NCI-H1436 treated with DMSO at 0.1 percent for 48 hours (cell line): ENCODE results near the gene TRIM44.

Experiments
- DNase-seq: peaks from one replicate; lab custom pipeline; 2025; lab: John Stamatoyannopoulos, UW

TRIM44 gene

GRCh38 chr11:35662649-35663407 lies at the start of gene TRIM44:
TSS of gene TRIM44 (plus strand) at chr11:35662775. CDS start at chr11:35663112, 337 bp downstream.
- peak; percentile 25 for DNase-seq

DNA sequence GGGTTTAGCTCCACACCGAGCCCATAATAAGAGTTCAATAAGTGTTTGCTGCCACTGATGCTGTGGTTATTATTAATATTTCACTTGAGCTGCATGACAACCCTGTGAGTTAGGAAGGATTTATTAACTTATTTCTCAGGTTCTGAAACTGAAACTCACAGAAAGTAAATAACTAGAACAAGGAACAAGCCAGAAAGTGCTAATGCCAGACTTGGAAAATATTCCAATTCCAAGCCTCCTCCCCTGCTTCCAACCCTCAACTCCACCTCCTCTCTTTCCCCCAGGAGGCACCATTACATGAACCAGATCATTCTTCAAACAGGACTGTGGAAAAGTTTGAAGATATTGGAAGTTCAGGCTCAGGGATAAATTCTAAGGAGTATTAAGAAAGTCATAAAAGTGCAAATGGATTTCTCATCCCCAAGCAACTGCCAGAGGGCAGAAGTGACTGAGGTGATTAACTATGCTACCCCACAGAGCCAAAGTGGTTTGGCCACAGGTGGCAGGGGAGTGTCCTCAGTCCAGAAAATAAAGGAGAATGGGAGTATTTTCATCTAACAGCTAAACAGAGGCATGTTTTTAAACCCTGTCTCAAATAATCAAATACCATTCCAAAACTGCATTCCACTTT lies 47.5 kb upstream of the TRIM44 start:
- no peak for DNase-seq

- no peak for DNase-seq
These were observed 46.4 kb upstream of the TRIM44 start for GRCh38 chr11:35615921-35616900.

DNA sequence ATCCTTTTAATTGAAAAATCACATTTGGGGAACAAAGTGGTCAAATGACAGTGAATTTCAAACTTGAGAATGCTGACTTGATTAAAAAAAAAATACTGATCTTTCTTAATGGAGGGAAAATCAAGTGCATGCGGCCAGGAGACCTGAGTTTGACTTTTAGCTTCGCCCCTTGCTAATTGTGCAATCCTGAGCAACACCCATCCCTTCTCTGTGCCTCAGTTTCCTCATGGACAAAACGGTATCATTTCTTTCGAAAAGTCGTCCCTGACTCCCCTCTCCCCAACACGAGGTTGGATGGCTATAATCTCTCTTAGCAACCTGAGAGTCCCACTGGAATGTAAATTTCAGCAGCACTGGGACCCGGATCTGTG lies 45.3 kb upstream of the TRIM44 start:
- no peak for DNase-seq

- no peak for DNase-seq
These were observed 44.7 kb upstream of the TRIM44 start, which contains the start of gene FJX1 for GRCh38 chr11:35617687-35618496. TSS of gene FJX1 (plus strand) at chr11:35618460. CDS start at chr11:35618637, 177 bp downstream.

DNA sequence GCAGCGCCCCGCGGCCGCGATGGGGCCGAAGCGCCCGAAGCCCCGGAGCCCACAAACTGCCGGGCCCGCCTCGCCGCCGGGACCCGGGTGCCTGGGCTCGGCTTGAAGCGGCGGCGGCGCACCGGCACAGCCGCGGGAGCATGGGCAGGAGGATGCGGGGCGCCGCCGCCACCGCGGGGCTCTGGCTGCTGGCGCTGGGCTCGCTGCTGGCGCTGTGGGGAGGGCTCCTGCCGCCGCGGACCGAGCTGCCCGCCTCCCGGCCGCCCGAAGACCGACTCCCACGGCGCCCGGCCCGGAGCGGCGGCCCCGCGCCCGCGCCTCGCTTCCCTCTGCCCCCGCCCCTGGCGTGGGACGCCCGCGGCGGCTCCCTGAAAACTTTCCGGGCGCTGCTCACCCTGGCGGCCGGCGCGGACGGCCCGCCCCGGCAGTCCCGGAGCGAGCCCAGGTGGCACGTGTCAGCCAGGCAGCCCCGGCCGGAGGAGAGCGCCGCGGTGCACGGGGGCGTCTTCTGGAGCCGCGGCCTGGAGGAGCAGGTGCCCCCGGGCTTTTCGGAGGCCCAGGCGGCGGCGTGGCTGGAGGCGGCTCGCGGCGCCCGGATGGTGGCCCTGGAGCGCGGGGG lies 44.0 kb upstream of the TRIM44 start:
- no peak for DNase-seq

GRCh38 chr11:35619116-35619854 lies 43.3 kb upstream of the TRIM44 start:
- DNase-seq = no peak

DNA sequence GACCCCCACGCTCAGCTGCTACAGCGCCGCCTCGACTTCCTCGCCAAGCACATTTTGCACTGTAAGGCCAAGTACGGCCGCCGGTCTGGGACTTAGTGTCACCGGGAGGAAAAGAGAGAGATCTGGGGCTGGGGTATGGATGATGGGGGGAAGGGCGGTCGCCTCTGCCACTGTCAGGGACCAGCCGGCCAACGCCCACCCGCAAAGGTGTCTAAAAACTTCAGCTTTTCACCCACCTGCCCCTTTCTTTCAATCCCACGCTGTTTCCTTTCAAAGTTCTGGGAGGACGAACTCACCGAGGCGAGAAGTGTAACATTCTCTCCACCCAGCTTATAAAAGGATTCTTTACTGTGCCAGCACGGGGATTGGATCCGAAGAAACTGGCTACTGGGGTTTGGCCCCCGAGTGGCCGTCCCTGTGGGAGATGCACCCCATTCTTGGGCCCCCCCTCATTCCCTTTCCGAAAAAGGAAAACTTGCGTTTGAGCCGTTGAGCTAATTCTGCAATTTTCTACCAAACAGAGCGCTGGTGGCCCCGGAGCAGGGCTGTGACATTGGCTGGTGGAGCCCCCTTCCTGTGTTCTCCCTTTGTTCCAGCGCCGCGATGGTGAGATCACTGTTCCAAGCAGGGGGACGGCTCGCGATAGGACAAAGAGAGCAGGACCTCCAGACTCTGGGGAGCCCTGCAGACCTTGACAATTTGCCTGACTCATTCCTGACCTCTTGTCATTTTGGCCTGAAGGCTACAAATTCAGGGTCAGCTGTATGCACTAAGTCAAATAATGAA lies 42.5 kb upstream of the TRIM44 start:
- no peak for DNase-seq

DNA sequence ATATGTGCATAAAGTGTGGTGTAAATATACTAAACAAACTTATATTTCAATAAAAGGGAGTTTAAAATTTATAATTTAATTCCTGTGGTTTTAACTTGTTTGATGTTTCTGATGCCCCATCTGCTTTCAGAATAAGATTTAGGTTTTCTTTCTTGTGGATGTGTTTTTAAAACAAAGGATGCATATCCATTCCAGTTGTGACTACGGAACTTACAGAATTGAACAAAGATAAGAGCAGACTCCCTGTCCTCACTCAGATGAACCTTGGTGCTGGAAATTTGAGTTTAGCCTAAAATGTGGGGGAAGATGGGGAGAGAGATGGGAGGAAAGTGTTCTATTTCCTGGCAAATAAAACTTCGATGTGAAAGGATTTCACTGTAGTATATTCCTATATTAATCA lies 41.8 kb upstream of the TRIM44 start:
- no peak for DNase-seq

DNA sequence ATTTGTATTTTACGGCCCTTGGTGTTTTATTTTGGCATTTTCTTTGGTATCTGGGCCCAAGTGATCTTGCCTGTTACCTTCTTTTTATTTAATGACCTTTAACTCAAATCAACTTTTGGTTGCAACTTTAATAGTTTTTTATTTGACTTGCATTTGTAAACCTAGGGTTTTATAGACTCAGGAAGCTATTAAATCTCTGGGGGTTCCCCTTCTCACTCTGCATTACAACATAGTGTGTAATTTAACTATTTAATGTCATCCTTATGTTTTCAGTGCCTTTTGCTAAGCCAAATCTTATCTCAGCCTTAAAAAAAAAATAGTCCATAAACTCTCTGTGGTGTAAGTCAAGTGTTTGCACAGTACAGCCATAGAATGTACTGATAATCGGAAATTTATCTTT lies 41.0 kb upstream of the TRIM44 start:
- DNase-seq = no peak

GRCh38 chr11:35622070-35622469 lies 40.5 kb upstream of the TRIM44 start:
- no peak for DNase-seq

DNA sequence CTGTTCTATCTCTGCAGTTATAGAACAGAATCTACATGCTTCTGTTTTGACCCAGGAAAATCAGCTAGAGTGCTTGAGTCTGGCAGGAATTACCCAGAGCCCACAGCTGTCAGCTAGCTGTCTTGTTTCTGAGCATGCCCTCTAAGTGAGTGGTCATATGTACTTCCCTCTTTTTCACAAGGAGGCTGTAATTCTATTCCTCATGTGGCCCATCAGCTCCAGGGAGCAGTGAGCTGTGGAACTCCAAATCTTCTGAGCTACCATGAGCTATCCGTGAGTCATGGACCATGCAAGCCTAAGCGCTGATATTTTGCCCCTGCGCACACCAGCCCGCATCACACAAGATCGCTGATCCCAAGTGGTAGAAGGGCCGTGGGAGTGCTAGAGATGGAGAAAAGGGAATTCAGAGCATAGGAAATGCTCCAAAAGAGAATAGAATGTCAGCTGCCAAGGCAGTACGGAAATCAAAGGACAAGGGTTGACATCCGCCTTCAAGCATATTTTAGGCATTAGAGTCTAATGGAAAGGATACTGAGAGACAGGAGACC lies 38.9 kb upstream of the TRIM44 start:
- DNase-seq = no peak

GRCh38 chr11:35624316-35624715 lies 38.3 kb upstream of the TRIM44 start:
- DNase-seq = no peak

GRCh38 chr11:35624781-35625180 lies 37.8 kb upstream of the TRIM44 start:
- DNase-seq = no peak

DNA sequence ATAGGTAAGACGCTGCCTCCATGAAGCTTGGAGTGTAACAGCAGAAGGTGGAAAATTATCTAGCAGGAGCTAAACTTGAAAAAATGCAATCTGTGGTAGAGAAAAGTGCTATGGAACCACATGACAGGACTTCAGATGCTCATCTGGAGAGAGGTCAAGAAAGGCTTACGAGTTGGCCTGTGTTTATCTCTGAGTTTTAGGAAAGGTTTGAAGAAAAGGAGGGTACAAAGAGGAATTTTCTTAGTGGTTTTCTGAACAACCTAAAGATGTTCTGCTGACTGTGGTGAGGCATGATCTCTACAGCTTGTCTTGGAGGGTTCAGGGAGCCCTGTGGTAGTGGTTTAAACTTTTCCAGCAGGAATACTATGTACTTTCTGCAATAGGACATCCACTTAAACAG lies 36.1 kb upstream of the TRIM44 start:
- no peak for DNase-seq

DNA sequence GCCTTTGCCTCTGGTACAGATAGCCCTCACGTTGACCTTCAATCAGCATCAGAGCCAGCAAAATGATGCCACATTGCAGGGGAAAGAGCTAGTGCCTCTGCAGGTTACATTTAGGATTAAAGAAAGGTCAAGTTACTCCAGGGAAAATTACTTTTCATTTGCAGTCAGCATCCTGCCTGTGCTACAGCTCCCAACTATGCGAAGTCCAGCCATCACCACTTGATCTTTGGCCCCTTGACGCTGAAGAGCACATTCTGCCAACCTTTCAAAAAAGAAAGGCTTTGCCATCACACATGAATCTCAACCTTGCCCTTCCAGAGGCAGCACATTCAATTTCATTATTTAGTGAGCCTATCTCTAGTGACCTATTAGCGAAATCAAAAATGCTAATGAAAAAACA lies 33.1 kb upstream of the TRIM44 start:
- DNase-seq = no peak

DNA sequence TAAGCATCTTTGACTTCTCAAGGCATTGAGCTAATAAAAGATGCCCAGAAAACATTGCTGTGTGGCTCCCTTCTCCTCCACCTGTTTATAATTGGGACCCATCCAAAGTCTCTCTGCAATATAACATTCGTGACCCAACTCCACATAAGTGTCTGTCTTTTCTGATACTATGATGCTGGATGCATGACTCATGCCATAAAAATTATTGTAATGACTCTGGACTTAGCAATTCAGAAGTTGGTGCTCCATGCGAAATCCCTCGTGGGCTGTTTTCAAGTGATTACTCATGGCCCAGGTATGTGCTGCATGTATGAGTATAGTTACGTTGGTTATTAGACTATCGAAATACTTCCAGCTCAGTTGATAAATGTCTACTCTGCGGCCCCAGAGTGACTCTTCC lies 32.7 kb upstream of the TRIM44 start:
- no peak for DNase-seq

DNA sequence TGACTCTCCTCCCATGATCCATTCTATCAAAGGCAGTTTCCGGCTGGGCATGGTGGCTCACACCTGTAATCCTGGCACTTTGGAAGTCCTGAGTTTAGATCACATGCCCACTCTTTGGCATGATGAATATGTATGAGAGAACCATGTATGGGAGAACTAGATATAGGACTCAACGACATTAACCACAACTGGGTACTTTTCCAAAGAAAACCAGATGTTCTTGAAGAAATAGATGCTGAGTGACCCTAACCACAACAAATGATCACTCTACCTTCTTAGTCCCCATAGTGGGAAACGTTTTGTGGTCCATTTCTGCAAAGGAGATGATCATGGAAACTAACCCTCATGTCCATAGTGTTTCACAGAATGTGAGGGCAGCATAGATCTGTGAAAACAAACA lies 30.7 kb upstream of the TRIM44 start:
- no peak for DNase-seq

DNA sequence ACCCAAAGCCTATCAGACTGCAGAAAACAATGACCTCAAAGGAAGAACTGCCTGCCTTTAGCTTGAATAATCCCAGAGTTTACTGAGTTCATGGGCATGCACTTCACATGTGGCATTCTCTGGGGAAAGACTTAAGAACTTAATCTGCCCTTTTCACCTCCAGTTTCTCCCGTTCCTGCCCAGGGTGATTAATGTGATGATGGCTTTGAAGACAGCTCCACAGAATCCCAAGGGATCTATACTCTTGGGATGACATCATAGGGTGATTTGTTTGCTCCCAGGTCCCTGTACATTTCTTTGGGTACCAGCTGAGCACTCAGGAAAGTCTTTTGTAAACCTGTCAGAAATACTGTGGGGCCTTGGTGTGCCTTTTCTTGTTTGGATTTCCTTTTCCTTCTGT lies 30.3 kb upstream of the TRIM44 start:
- DNase-seq = no peak
